Measurements from ENCODE around the gene APOL2.
"Not testable (repeated sequence)": the region's sequence is repeated elsewhere in the genome, so short reads cannot be mapped to it uniquely, and the experiment has no call there.

The APOL2 gene

DNA sequence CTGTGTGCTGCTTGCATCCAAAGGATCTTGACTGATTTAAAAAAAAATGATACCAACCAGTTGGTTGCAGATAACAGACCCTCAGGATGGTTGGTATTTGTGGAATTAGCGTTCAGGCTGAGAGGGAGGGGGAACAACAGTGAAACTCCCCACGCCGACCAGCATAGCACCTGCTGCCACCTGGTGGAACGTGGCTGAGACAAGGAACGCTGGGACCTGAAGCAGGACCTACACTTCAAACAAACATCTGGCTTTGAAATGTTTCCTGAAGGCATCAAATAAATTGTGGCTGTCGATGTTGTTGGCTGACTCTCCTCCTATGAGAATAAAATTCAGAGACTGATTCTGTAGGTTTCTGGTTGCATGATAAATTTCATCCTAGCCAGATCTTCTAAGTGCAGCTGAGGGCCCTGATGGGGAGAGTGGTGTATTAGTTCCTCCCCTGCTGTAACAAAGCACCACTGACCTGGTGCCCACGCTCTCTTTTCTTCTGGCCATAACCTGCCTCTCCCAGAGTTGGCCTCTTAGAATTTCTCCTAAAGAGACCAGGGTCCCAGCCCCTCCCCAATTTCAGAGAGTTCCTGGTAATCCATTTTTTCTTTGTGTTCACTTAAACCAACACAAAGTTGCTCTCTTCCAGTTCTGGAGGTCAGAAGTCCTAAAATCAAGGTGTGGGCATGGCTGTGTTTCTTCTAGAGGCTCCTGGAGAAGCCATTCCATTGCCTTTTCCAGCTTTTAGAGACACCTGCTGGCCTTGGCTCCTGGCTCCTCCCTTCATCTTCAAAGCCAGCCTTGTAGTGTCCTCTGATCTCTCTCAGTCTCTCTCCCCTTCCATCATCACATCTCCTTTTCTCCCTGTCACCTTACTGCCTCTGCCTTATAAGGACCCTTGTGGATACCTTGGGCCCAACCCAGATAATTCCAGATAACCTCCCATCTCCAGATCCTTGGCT, 17.3 kb downstream of the APOL2 start:
- peak; percentile 34 to 41 for DNase-seq (ENCODE audit: low read depth in 2 of 2)

DNA sequence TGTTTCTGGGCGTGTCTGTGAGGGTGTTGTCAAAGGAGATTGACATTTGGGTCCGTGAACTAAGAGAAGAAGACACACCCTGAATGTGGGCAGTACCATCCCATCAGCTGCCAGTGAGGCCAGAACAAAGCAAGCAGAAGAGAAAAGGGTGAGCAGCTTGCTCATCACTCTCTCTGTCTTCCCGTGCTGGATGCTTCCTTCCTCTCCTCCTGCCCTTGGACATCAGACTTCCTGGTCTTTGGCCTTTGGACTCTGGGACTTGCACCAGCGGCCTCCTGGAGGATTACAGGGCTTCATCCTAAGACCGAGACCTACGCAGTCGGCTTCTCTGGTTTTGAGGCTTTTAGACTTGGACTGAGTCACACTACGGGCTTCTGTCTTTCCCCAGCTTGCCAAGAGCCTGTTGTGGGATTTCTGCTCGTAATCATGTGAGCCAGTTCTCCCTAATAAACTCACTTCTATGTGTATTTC, 18.8 kb downstream of the APOL2 start:
- DNase-seq (ENCODE audit: low read depth in 2 of 2), result no peak

DNA sequence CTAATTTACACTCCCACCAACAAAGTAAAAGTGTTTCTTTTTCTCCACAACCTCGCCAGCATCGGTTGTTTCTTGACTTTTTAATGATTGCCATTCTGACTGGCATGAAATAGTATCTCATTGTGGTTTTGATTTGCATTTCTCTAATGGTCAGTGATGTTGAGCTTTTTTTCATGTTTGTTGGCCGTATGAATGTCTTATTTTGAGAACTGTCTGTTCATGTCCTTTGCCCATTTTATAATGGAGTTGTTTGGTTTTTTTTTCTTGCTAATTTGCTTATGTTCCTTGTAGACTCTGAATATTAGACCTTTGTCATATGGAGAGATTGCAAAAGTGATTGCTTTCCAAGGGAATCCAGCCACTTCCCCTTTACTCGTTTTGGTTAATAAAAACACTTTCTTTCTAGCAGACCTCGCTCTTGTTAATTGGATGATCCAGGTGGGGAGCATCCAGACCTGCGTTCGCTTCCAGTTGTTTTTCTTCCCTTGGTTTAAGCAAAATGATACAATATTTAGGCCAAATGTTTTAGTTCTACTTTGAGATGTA, 20.6 kb downstream of the APOL2 start:
- no peak for DNase-seq (ENCODE audit: low read depth in 2 of 2)

- DNase-seq (ENCODE audit: low read depth in 2 of 2), result no peak
Observed at GRCh38 chr22:36215981-36216380, 23.3 kb downstream of the APOL2 start.

- DNase-seq (ENCODE audit: low read depth in 2 of 2), result no peak
Observed at GRCh38 chr22:36213586-36213985, 25.7 kb downstream of the APOL2 start.

DNA sequence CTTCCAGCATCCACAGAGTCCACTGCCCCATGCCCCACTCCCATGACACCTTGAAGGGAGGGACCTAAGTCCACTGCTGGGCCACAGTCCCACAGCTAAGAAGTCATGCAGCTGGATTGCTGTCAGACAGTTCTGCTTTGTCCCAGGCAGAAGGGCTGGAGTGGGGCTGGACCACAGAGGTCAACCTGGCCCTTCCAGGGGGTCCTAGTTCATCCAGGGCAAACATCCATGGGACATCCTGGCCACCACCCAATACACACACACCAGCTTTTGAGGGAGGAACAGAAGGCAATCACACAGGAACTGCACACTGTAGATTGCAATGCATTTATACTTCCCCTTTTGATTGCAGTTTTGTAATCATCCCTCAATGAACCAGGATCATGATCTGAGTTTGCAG, 26.4 kb downstream of the APOL2 start:
- DNase-seq (ENCODE audit: low read depth in 2 of 2), result no peak

DNA sequence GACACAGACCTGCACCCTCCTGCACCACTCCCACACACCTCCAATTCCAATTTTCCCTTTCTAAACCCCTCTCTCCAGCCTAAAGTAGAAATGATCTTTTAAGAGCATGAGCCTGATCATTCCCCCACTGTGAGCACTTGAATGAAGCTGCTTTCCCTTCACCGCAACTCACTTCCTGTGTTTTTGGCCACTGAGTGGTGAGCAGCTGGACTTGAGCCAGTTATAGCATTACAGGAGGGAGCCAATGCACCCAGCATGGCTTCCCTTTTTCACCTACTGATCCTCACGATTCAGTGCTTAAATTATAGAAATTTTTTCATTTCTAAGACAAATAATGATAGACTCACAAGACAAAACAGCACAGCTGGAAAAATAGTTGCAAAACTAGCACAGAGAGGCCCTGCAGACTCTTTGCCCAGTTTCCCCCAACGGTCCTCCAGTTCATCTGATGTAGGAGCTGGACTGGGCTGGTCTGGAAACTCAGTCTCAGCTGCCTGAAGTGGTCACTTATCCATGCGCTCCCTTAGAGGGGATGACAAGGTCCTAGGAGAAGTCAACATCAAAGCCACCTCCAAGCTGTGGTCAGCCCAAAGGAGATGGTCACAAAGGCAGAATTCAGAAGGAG, 28.0 kb downstream of the APOL2 start:
- no peak for DNase-seq (ENCODE audit: low read depth in 2 of 2)

DNA sequence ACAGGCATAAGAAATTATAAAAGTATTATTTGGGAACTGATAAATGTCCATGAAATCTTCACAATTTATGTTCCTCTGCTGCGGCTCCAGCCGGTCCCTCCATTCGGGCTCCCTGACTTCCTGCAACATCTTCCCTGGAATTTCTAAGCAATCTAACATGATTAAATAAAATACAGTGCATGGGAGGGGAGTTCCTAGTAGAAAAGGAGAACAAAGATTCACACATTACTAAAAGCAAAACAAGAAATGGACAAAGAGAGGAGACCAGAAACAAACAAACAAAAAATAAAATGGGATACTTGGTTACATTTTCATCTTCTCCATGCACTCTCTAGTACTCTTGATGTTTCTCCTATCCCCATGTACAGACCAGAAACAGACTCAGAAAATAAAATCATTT, 29.1 kb downstream of the APOL2 start:
- no peak for DNase-seq (ENCODE audit: low read depth in 2 of 2)

- DNase-seq (ENCODE audit: low read depth in 2 of 2), result not testable (repeated sequence)
Observed at GRCh38 chr22:36209488-36209908, 29.8 kb downstream of the APOL2 start.

DNA sequence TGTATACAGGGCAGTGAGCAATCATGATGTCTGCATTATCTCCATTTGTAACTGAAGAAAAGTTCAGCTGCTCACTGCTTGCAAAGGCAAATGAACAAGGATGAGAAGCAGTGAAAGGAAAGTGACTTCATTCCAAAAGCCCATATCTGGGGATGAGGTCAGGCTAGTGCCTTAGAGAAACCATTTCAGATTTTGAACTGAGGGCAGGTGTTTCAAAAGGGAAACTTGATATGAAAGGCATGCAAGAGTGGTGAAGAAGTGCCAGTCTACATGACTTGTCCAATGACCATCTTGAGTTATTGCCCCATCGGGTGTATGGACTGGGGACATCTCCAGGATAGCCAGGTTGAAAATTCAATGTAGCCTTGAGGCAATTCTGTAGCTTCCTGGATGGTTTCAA, 30.4 kb downstream of the APOL2 start:
- DNase-seq (ENCODE audit: low read depth in 2 of 2), result no peak

DNA sequence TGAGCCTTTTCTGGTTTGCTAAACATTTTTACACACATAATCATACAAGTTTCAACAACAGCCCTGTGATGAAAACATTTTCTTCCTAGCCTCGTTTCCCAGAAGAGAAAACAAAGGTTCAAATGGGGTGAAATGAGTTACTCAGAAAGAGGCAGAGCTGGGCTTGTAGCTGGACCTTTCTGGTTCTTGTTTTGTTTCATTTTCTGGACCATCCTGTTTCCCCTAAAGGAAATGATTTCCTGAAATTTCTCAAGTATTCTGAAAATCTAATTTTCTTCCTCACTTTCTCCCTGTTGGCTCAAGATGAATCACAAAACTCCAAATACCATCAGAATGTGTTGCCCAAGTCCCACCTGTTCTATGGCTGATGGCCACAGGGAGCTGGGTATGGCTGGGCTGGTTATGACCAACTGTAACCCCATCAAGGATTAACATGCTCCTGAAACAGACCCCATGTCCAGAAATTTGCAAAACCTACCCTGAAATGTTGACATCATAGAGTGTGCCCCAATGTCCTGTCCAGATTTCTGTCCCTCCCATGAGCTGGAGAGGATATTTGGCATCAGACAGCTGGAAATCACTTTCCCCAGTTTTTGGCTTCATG, 31.1 kb downstream of the APOL2 start:
- DNase-seq (ENCODE audit: low read depth in 2 of 2), result no peak

DNA sequence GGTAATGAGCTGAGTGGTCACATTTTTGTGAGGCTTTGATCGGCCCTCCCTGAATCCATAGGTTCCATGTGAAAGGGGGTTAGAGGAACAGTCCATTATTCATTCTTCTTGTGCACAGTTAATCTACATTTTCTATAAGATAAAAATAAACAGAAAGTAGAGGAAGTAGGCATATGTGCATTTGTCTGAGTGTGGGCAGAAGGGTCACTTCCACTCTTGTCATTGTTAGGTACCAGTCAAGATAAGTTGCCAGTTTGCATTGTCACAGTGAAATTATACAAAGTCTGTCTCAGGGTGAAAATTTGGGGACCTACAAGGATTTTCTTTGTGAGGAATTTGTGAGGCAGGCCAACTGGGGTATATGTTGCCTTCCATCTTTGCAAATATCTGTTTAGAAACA, 33.1 kb downstream of the APOL2 start:
- DNase-seq (ENCODE audit: low read depth in 2 of 2), result no peak

- DNase-seq (ENCODE audit: low read depth in 2 of 2), result not testable (repeated sequence)
Observed at GRCh38 chr22:36205573-36205972, 33.8 kb downstream of the APOL2 start.

DNA sequence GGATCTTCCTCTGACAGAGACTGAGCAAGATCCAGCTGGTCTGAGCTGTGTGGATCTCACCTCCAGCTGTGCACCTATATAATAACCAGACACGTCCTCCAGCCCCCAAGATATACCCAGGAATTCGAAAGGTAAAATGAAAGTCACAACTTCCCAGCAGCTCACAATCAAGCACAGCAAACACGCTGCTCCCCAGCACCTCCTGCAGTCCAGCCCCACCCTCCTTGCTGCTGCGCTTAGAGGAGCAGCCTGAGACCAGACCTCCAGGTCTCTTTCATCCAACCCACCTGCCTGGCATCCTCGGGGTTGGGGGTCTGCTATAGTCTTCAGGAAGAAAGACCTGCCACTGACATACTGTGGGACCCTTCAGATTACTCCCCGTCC, 34.7 kb downstream of the APOL2 start:
- DNase-seq (ENCODE audit: low read depth in 2 of 2), result no peak

DNA sequence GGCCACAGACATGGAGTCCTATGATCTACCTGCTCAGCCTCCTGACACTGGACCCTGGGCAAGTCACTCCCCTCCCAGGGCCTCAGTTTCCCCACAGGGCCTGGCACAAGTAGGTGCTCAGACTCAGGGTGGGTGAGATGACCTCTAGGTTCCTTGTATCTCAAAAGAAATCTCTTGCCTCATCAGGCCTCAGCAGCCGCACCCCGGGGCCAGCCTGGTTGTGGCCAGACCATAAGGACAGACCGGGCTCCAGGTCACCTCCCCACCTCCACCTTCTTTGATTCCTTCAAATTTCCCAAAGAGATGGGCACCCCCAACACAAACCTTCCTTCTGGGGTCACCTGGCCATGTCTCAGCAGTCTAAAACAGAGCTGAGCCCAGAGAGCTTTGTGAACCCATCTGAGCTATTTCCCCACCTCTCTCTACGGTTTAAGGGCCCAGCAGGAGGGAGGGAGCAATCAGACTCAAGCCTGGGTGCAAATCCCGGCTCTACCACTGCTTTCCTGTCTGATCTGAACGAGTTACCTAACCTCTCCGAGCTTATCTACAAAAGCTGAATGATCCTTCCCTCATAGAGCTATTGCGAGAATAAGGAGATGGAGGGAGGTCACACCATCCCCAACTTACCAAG, 35.2 kb downstream of the APOL2 start:
- DNase-seq (ENCODE audit: low read depth in 2 of 2), result no peak

DNA sequence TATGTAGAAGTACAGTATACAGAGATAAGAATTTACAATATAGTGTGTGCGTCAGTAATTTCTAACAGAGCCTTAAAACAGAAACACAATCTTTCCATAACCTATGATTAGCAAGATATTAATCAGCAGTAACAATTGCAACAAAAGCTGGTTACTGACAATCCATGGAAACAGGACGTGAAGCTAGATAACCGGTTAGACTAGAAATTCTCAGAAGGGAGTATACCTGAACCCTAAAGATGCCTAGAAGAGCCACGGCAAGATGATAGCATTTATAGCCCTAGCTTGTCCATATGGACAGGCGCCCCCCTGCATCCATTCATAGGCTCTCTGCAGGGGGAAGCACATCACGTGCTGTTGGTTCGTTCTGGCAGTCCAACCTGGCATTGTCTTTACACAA, 35.9 kb downstream of the APOL2 start:
- DNase-seq (ENCODE audit: low read depth in 2 of 2), result not testable (repeated sequence)

- not testable (repeated sequence) for DNase-seq (ENCODE audit: low read depth in 2 of 2)
Observed at GRCh38 chr22:36202906-36203305, 36.4 kb downstream of the APOL2 start.

DNA sequence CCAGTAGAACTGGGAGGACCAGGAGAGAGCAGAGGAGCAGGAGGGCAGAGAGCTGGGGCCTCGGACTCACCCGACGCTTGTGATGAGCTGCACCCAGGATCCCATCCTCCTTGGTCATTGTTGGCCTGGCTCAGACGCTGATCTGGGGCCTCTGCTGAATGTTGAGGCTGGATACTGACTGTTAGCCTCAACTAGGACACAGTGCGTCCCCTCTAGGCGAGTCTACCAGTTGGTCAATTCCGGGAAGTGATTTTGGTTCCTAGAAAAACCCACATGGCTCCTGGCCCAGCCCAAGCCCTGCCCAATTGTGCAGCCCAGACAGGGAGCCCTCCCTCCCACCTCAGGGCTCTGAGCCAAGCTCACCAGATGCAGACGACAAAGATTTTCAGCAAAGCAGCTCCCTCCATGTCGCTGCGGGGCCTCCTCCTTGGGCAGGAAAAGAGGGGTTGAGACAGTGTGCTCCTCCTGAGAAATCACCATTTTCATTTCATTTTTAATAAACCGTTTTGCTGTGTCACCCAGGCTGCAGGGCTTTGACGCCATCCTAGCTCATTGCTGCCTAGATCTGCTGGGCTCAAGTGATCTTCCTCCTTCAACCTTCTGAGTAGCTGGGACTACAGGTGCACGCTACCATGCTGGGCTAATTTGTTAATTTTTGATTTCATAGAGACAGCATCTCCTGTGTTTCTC, 37.6 kb downstream of the APOL2 start, which contains the start of gene APOL4:
TSS of gene APOL4 (minus strand) at position 180 of the 690 bp plus-strand sequence. CDS start at position 105, 75 bp downstream.
- DNase-seq (ENCODE audit: low read depth in 2 of 2), result no peak

DNA sequence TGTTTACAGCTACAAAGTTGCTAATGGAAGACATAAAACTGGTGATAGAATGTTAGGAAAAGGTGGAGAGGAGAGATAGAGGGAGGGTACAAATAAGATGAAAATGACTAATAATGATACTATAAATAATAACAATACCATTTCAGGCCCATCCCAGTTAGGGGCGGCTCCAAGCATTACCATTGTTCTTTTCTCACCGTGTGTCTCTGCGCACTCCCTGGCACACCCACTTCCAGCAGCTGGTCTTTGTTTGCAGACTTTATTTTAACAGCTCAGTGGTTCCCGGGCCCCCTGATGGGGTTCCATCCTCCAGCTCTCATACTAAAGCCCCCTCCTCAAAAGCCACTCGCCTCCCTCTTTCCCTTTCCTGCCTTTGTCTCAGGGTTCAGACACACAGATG, 38.3 kb downstream of the APOL2 start:
- DNase-seq (ENCODE audit: low read depth in 2 of 2), result not testable (repeated sequence)

DNA sequence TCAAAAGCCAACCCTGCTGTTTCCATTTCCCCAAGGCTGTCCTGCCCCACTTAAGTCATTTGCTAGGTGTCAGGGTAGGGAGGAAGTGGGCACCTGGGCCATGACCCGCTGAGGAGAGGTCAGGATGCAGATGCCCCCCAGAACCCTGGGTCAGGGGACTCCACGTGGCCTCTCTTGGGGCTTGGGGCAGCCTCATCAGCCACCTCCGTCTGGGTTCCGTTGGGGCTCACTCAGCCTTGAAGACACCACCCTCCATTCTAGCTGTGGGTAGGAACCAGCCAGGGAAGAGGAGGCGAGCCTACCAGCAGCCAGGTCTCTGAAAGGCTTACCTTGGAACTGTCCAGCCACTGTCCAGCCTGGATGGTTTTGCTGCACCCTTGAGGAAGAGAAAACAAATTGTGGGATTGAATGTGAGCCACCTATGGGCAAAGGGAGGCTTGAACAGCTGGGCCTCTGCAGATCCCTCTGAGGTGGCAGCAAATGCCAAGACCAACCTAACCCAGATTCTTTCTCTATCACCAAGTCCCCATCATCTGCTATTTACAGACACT, 40.3 kb downstream of the APOL2 start:
- DNase-seq (ENCODE audit: low read depth in 2 of 2), result no peak

GRCh38 chr22:36198536-36198935, 40.8 kb downstream of the APOL2 start:
- no peak for DNase-seq (ENCODE audit: low read depth in 2 of 2)

All from stimulated activated CD8-positive, alpha-beta memory T cell treated with anti-CD3 and anti-CD28 coated beads, Interleukin-2, amount 100 ng/mL, for 48 hours (primary cell).